Parathyroid adenoma (tissue), 2 donors: ENCODE results near the gene ALG14.
"Not testable (repeated sequence)": the region's sequence is repeated elsewhere in the genome, so short reads cannot be mapped to it uniquely, and the experiment has no call there.

ENCODE experiments used
- H2AFZ ChIP-seq: fragments of 300-600 bp; sonication (generic); one replicate; pipeline ENCODE4 v1.7.0; 2017; ENCODE audit warnings: antibody characterized with exemption, mild to moderate bottlenecking
- H3K27ac ChIP-seq: fragments of 300-600 bp; sonication (generic); one replicate; pipeline ENCODE4 v1.7.0; 2017
- H3K27me3 ChIP-seq: fragments of 300-600 bp; sonication (generic); one replicate; pipeline ENCODE4 v1.7.0; 2017; ENCODE audit warnings: low read length; ENCODE audit not compliant: control insufficient read depth, insufficient read depth
- H3K36me3 ChIP-seq: fragments of 300-600 bp; sonication (generic); one replicate; pipeline ENCODE4 v1.7.0; 2017; ENCODE audit warnings: low read length; ENCODE audit not compliant: control insufficient read depth, insufficient read depth
- H3K4me1 ChIP-seq: fragments of 300-600 bp; sonication (generic); one replicate; pipeline ENCODE4 v1.7.0; 2017; ENCODE audit warnings: control low read depth
- H3K4me2 ChIP-seq: fragments of 300-600 bp; sonication (generic); one replicate; pipeline ENCODE4 v1.7.0; 2017; ENCODE audit warnings: low read length
- H3K4me3 ChIP-seq: fragments of 300-600 bp; sonication (generic); one replicate; pipeline ENCODE4 v1.7.0; 2017; ENCODE audit warnings: low read depth, low read length
- H3K79me2 ChIP-seq: fragments of 300-600 bp; sonication (generic); one replicate; pipeline ENCODE4 v1.7.0; 2017; ENCODE audit warnings: control low read depth
- H3K9ac ChIP-seq: fragments of 300-600 bp; sonication (generic); one replicate; pipeline ENCODE4 v1.7.0; 2017; ENCODE audit warnings: mild to moderate bottlenecking
- H3K9me3 ChIP-seq: fragments of 300-600 bp; sonication (generic); one replicate; pipeline ENCODE4 v1.7.0; 2017; ENCODE audit warnings: low read length; ENCODE audit not compliant: control insufficient read depth
- TF ChIP-seq, protein P1 (sequence below): fragments of 300-600 bp; sonication (generic); IDR thresholded peaks from one replicate; pipeline ENCODE4 v1.7.0; 2017; ENCODE audit warnings: antibody characterized with exemption, mild to moderate bottlenecking
- donor health status: primary hyperparathyroidism.

Gene ALG14

GRCh38 chr1:95023399-95024043 is 49.2 kb downstream of the ALG14 start:
- no peaks in the 10 kb centered on the region for H3K9me3 ChIP-seq
- no peaks in the 10 kb centered on the region for H3K36me3 ChIP-seq
- no peak overlapping the region for H3K4me2 ChIP-seq
- H3K9ac ChIP-seq: no peak overlapping the region
- no peaks in the 10 kb centered on the region for H3K27me3 ChIP-seq
- no peak overlapping the region for H2AFZ ChIP-seq
- no peak overlapping the region for H3K27ac ChIP-seq
- no peak overlapping the region for H3K4me3 ChIP-seq
- H3K79me2 ChIP-seq: no peaks in the 10 kb centered on the region
- H3K4me1 ChIP-seq: peaks cover 6% of the 10 kb centered on the region
- TF ChIP-seq, protein P1, sequence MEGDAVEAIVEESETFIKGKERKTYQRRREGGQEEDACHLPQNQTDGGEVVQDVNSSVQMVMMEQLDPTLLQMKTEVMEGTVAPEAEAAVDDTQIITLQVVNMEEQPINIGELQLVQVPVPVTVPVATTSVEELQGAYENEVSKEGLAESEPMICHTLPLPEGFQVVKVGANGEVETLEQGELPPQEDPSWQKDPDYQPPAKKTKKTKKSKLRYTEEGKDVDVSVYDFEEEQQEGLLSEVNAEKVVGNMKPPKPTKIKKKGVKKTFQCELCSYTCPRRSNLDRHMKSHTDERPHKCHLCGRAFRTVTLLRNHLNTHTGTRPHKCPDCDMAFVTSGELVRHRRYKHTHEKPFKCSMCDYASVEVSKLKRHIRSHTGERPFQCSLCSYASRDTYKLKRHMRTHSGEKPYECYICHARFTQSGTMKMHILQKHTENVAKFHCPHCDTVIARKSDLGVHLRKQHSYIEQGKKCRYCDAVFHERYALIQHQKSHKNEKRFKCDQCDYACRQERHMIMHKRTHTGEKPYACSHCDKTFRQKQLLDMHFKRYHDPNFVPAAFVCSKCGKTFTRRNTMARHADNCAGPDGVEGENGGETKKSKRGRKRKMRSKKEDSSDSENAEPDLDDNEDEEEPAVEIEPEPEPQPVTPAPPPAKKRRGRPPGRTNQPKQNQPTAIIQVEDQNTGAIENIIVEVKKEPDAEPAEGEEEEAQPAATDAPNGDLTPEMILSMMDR: no peak

- H2AFZ ChIP-seq: no peak overlapping the region
- peaks cover 6% of the 10 kb centered on the region for H3K4me1 ChIP-seq
- H3K9me3 ChIP-seq: no peaks in the 10 kb centered on the region
- no peak overlapping the region for H3K9ac ChIP-seq
- no peak overlapping the region for H3K27ac ChIP-seq
- no peak overlapping the region for H3K4me2 ChIP-seq
- no peaks in the 10 kb centered on the region for H3K36me3 ChIP-seq
- no peaks in the 10 kb centered on the region for H3K27me3 ChIP-seq
- TF ChIP-seq, protein P1: no peak
- H3K4me3 ChIP-seq: no peak overlapping the region
- H3K79me2 ChIP-seq: no peaks in the 10 kb centered on the region
These were observed 50.2 kb downstream of the ALG14 start for GRCh38 chr1:95022644-95022926.

- Histone ChIP-seq H3K9me3 (no peaks in the 10 kb centered on the region), H2AFZ (no peak overlapping the region), H3K9ac (no peak overlapping the region), H3K27me3 (no peaks in the 10 kb centered on the region), H3K4me3 (no peak overlapping the region), H3K4me2 (peak overlapping the region; percentile 26), H3K4me1 (peaks cover 6% of the 10 kb centered on the region), H3K36me3 (no peaks in the 10 kb centered on the region), H3K27ac (peak overlapping the region; percentile 1), H3K79me2 (no peaks in the 10 kb centered on the region)
- TF ChIP-seq, protein P1: no peak
These were observed 50.7 kb downstream of the ALG14 start for GRCh38 chr1:95021805-95022643.

DNA sequence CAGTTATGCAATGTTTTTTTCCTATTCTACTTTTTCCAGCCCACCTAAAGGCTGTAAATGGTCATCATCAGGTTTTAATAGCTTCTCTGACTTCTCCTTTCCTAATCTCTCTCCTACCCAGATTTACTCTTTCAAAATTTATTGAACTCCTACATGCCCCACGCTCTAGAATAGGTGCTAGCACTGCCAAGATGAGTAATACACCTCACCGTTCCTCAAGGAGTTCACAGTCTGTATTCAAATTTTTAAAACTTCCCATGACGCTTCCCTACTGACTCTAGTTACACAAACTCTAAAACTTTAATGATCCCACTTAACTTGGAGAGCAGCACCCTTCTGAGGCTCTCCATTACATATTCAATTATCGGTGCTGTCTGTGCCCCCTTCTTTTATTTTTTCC is 51.6 kb downstream of the ALG14 start:
- no peak overlapping the region for H3K9ac ChIP-seq

GRCh38 chr1:95019466-95019865 is 53.3 kb downstream of the ALG14 start:
- H3K9ac ChIP-seq, H2AFZ ChIP-seq, H3K4me3 ChIP-seq, H3K79me2 ChIP-seq, H3K27me3 ChIP-seq, H3K4me2 ChIP-seq, H3K36me3 ChIP-seq, H3K4me1 ChIP-seq, H3K9me3 ChIP-seq, H3K27ac ChIP-seq: not testable (repeated sequence)

More for the DNA sequence above, 51.6 kb downstream of the ALG14 start:
- Histone ChIP-seq H3K4me2 (peak overlapping the region; percentile 26), H3K4me3 (no peak overlapping the region), H3K27ac (peak overlapping the region; percentile 24), H3K27me3 (no peaks in the 10 kb centered on the region), H2AFZ (no peak overlapping the region), H3K9me3 (no peaks in the 10 kb centered on the region), H3K79me2 (no peaks in the 10 kb centered on the region), H3K4me1 (peaks cover 6% of the 10 kb centered on the region), H3K36me3 (no peaks in the 10 kb centered on the region)
- TF ChIP-seq, protein P1: no peak
